GM19324 (cell line): ENCODE measurements around the gene TMCO4.
"Not testable (repeated sequence)": the region's sequence is repeated elsewhere in the genome, so short reads cannot be mapped to it uniquely, and the experiment has no call there.

Experiments used
- ATAC-seq: cut with Tn5 transposase; IDR thresholded peaks from one replicate; pipeline ENCODE4 v1.9.1; 2021; ENCODE audit warnings: mild to moderate bottlenecking, moderate library complexity; ENCODE audit not compliant: unreplicated experiment, low FRiP score

Gene TMCO4

GRCh38 chr1:19799230-19800075, at the start of gene TMCO4:
Gene TMCO4 (minus strand): TSS chr1:19799916. CDS start chr1:19780758, 19,158 bp downstream.
- ATAC-seq = peak; percentile 70

DNA sequence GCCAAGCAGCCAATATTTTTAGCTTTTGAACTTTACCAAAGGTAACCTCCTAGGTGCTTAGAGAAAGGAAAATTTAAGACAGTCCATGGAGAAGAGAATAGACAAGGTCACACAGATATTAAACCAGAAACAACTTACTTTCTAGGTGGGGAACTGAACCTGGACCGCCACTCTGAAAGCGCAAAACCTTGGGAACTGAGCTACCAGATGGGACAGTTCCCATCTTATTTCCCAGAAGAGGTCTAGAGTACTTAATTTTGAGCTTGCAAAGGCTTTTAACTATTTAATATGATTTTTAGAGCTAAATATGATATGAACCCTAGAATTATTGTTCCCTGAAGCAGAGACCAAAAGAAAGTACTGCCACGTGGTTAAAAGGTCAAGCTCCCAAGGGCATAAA, 49.6 kb upstream of the TMCO4 start:
- not testable (repeated sequence) for ATAC-seq

DNA sequence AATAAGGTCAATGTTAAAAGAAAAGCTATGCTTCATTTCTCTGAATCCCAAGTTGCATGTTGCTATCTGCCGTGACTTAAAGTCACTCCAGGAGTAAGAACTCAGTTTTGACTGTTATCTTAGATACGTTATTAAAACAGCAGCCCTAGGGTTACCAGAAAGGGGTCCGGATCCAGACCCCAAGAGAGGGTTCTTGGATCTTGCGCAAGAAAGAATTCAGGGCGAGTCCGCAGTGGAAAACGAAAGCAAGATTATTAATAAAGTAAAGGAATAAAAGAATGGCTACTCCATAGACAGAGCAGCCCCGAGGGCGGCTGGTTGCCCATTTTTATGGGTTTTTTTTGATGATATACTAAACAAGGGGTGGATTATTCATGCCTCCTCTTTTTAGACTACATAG, 47.6 kb upstream of the TMCO4 start:
- ATAC-seq = not testable (repeated sequence)

DNA sequence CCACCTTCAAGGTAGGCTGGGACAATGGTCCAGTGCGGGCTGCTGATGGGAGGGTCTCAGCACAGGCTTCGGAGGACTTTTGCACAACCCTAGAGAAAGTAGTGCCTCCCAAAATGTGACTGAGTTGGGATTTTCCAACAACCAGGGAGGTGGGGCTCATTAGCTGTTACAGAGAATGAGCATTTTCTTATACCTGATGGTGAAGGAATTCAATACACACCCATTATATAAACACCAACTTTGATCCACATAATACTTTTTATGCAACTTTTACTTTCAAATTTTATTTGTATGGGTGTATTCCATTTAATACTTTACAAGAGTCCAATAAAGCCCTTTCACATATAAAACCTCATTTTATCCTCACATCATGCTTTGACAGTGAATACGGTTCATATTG, 46.6 kb upstream of the TMCO4 start:
- no peak for ATAC-seq

DNA sequence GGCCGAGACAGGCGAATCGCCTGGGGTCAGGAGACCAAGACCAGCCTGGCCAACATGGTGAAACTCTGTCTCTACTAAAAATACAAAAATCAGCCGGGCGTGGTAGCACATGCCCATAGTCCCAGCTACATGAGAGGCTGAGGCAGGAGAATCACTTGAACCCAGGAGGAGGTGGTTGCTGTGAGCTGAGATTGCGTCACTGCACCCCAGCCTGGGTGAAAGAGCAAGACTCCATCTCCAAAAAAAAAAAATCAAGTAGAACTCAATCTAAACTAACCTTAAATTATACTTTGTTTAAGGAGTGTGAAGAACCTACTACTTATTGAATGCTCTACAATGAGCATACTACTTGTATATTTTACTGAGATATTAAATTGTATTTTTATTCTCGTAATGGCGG, 45.8 kb upstream of the TMCO4 start:
- no peak for ATAC-seq

- no peak for ATAC-seq
Measured at GRCh38 chr1:19844731-19845495, 45.2 kb upstream of the TMCO4 start.

DNA sequence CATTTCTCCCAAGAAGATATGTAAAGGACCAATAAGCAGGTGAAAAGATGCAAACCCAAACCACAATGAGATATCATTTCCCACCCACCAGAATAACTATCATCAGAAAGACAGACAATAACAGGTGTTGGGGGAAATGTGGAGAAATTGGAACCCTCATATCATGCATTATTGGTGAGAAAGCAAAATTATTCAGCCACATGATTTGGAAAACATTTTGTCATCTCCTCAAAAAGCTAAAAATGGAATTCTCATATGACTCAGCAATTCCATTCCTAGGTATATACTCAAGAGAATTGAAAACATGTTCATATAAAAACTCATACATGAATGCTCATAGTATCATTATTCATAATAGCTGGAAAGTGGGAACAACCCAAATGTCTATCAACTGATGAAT, 40.5 kb upstream of the TMCO4 start:
- ATAC-seq = no peak

- ATAC-seq = no peak
Measured at GRCh38 chr1:19837866-19838265, 38.1 kb upstream of the TMCO4 start.

DNA sequence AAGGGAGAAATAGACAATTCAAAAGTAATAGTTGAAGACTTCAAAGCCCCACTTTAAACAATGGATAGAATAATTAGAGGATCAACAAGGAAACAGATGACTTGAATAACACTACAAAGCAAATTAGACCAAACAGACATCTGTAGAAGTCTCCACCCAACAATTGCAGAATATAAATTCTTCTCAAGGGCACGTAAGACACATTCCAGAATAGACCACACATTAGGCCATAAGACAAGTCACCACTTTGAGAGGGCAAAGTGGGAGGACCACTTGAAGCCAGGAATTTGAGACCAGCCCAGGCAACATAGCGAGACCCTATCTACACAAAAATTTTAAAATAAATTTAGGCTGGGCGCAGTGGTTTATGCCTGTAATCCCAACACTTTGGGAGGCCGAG, 35.9 kb upstream of the TMCO4 start:
- no peak for ATAC-seq

- ATAC-seq = no peak
Measured at GRCh38 chr1:19831441-19831840, 31.7 kb upstream of the TMCO4 start.

DNA sequence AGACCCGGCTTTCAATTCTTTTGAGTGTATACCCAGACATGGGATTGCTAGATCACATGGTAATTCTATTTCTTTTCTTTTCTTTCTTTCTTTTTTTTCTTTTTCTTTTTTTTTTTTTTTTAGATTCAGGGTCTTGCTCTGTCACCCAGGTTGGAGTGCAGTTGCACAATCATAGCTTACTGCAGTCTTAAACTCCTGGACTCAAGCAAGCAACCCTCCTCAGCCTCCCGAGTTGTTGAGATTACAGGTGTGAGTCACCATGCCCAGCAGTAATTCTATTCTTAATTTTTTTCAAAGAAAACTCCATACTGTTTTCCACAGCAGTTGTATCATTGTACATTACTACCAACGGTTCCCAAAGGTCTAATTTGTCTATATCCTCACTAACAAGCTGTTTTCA, 28.8 kb upstream of the TMCO4 start:
- no peak for ATAC-seq

DNA sequence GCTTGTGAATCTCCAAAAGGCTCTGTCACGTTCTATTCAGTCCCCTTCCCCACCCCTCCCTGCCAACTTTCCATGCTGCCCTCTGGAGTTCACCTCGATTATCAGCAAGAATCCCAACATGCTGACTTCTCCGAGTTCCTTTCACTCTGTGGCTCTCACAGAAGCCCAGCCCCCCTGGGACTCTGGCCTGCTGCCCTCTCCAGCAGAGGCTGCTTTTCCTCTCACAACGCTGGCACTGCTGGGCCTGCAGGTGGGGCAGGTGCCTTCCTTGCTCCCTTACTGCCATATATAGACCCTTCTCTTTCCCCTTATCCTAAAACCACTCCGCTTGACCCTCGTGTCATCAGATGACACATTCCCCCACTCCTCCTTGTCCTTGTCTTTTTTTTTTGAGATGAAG, 25.6 kb upstream of the TMCO4 start:
- ATAC-seq = no peak

DNA sequence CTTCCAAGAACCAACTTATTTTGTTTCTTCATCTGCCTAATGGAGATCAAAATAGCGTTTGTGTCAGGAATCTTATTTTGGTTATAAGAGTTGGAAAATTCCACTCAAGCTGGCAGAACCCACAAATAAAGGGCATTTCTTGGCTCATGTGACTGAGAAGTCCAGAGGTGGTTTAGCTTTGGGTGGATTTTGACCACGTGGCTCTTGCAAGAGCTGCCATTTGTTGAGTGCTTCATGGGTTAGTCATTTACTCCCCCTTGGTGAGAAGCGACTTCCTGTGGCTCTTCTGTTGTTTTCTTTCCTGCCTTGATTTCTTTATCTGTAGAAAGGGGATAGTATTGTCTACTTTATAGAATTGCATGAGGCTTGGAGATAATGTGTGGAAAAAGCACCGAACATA, 24.8 kb upstream of the TMCO4 start:
- ATAC-seq = no peak

DNA sequence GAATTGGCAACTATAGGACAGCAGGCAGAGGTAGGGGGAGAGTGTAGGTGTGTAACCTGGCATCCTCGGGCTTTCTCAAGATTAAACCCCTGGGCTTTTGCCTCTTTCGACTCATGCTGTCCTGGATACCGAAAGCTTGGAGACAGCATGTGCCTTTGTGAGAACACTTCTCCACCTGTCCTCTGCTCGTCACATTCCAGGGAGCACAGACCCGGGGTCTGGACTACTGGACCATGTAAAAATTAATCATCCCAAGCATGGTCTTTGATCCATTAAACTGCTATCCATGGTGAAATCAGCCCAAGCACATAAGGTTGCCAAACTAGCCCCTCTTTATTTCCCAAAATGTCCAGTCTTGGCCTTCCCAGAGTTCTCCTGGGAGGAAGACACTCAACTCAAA, 24.3 kb upstream of the TMCO4 start:
- no peak for ATAC-seq

- ATAC-seq = no peak
Measured at GRCh38 chr1:19819701-19820100, 20.0 kb upstream of the TMCO4 start.

DNA sequence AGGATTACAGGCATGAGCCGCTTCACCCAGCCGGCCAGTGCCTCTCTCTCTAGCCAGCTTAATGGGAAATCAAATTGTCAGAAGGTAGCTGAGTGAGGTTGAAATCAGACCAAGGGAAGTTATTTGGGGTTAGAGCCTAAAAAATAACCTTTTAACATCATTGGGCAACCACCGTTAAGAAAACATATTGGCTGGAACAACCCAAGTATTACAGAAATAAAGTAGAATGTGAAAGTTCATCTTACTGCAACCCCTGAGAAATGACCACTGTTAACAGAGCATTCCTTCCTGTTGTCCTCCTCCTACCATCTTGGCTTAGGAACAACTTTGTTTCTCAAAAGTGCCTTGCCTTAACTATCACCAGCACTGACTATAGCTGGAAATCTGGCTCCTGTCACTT, 18.6 kb upstream of the TMCO4 start:
- no peak for ATAC-seq

- ATAC-seq = no peak
Measured at GRCh38 chr1:19817160-19817559, 17.4 kb upstream of the TMCO4 start.

GRCh38 chr1:19816737-19817086, 17.0 kb upstream of the TMCO4 start:
- not testable (repeated sequence) for ATAC-seq

DNA sequence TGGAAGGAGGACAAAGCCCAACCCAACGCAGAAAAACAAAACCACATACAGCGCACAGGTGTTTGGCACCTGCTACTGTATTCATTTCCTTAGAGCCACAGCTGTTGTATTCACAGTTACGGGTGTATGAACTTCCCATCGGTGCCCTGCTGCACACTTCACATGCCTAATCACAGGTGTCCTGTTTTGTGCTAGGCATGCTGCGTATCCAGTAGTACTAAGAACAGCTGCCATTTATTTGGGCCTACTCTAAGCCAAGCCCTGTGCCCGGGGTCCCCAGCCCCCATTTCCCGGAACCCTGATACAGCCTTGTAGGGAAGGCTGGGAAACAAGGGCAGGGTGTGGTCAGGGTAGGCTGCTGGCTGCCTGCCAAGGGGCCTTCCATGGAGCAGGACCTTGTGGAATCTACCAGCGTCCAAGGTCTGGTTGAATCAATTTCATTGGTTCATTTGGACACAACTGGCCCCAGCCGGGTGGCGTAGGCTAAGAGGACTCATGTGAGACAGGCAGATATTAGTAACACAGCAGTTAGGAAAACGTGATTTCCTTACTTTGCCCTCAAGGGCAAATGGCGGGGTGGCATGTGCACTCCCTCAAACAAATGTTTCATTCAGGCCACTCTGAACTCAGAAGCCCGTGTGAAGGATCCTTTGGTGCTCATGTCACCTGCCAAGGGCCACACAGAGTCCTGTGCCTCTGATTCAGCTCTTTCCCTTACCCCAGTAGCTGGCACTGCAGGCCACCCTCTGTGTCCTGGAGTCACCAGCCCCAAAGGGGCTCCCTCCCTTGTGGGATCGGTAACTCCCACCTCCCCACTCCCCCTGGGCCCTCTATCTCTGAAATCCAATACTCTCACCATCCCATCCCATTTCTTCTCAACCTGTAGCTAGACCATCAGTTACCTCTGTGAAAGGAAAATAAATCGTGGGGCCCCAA, 16.4 kb upstream of the TMCO4 start:
- ATAC-seq = no peak

DNA sequence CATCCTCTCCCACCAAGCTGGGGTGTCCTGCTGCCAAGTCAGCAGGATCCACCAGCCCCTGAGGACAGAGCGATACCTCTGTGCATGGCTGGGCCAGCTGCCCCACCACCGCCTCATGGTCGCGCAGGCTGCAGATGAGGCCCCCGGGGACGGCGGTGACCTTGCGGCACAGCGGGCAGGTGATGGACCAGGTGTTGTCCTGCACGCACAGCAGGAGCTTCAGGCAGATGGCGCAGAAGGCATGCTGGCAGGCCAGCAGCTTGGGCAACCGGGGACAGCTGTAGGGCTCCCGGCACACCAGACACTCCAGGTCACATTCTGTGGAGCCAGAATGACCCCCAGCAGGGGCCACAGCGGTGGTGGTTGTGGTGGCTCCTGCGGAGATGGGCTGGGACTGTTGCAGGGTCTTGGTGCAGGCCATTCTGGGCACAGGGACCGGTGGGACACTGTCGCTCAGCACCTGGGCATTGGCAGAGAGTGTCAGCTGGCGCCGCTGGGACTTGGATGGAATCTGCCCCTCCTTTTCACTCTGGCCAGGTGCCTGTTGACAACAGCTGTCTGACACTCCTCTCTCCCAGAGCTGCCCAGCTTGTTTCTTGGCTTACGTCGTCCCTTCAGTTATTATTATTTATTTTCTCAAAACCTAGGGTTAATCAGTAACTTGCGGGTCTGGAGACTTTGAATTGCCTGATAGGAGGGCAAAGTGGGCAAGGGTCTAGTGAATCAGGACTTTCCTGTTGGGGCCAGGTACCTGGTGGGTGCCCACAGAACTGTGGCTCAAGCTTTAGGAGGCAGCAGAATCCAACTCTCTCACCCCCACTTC, 15.2 kb upstream of the TMCO4 start, which contains the start of gene RNF186:
RNF186 (minus strand) TSS at position 603 of the 823 bp plus-strand sequence; CDS start at position 421, 182 bp downstream.
- no peak for ATAC-seq
